IPS-15b (cell line): ENCODE data around the gene EPC2.

Experiments used
- H3K27me3 ChIP-seq: one replicate; pipeline ENCODE4 v1.6.1; 2013; ENCODE audit warnings: low read length; ENCODE audit not compliant: control insufficient read depth, insufficient read depth
- H3K36me3 ChIP-seq: one replicate; pipeline ENCODE4 v1.6.1; 2013; ENCODE audit warnings: low read length; ENCODE audit not compliant: control insufficient read depth, insufficient read depth
- H3K4me1 ChIP-seq: one replicate; pipeline ENCODE4 v1.6.1; 2013; ENCODE audit warnings: mild to moderate bottlenecking, low read length; ENCODE audit not compliant: control insufficient read depth, insufficient read depth
- H3K4me3 ChIP-seq: one replicate; pipeline ENCODE4 v1.5.1; 2013; ENCODE audit warnings: low read depth, low read length
- H3K9ac ChIP-seq: one replicate; pipeline ENCODE4 v1.6.1; 2013; ENCODE audit warnings: low read depth, mild to moderate bottlenecking, low read length
- H3K9me3 ChIP-seq: one replicate; pipeline ENCODE4 v1.6.1; 2013; ENCODE audit warnings: mild to moderate bottlenecking, low read length; ENCODE audit not compliant: control insufficient read depth, insufficient read depth

The EPC2 gene

DNA sequence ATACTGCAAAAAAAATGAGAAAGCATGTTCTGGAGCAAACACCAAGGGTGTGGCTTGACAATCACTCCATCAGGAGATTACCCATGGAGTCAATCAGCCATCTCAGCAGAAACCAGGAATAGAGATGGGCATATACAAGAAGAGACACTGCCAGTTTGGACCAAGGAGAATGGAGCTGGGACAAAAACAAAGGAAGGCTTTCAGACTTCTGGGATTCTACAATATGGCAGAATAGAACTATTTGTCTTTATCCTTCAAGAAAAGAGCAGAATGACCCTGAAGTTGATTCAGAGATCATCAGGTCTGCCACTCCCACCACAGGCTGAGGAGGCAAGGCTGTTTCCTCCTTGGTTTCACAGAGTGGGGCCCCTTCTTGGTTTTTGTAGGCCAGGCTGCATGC, 182.2 kb downstream of the EPC2 start:
- Histone ChIP-seq H3K4me3 (no peak overlapping the region), H3K9ac (no peak overlapping the region), H3K27me3 (no peaks in the 10 kb centered on the region), H3K9me3 (peaks cover 3% of the 10 kb centered on the region), H3K4me1 (peaks cover 3% of the 10 kb centered on the region), H3K36me3 (no peaks in the 10 kb centered on the region)

DNA sequence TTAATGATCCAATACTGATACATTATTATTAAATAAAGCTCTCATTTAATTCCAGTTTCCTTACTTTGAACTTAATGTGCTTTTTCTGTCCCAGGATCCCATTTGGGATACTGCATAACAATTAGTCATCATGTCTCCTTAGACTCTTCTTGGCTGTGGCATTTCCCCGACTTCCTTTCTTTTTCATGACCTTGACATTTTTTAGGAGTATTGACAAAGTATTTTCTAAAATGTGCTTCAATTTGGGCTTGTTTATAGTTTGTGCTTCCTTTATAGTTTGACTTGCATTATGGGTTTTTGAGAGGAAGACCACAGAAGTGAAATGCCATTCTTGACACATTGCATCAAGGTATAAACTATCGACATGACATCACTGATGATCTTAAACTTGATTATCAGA, 184.4 kb downstream of the EPC2 start:
- no peak overlapping the region for H3K4me3 ChIP-seq
- no peaks in the 10 kb centered on the region for H3K27me3 ChIP-seq
- no peak overlapping the region for H3K9ac ChIP-seq
- no peaks in the 10 kb centered on the region for H3K36me3 ChIP-seq
- peaks cover 3% of the 10 kb centered on the region for H3K9me3 ChIP-seq
- peaks cover 3% of the 10 kb centered on the region for H3K4me1 ChIP-seq

DNA sequence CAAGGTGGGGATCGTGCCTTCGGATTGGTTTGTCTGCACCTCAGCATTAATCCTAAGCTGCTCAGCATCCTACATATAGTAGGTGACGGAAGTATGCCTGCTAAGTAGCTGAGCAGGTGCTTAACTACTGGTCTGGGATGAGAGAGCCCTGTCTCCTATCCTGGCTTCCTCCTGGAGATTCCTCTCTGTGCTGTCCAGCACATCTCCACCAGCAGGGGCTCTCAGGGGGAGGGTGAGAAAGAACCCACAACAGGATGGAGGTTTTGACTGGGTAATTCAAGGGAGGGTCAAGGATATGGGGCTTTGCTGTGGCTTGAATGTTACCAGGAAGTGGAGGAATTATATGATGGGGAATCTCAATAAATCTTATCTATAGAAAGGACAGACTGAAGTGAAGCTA, 185.1 kb downstream of the EPC2 start:
- Histone ChIP-seq H3K9ac (no peak overlapping the region), H3K36me3 (no peaks in the 10 kb centered on the region), H3K4me1 (peaks cover 3% of the 10 kb centered on the region), H3K27me3 (no peaks in the 10 kb centered on the region), H3K4me3 (no peak overlapping the region), H3K9me3 (peaks cover 3% of the 10 kb centered on the region)

GRCh38 chr2:148832637-148833036, 188.1 kb downstream of the EPC2 start:
- no peaks in the 10 kb centered on the region for H3K9me3 ChIP-seq
- H3K4me3 ChIP-seq = no peak overlapping the region
- H3K27me3 ChIP-seq = no peaks in the 10 kb centered on the region
- no peak overlapping the region for H3K9ac ChIP-seq
- peaks cover 3% of the 10 kb centered on the region for H3K4me1 ChIP-seq
- H3K36me3 ChIP-seq = no peaks in the 10 kb centered on the region
